HEK293 (cell line): ENCODE data around the gene NSFL1C.

Experiments
- CTCF ChIA-PET: fragments of 350-600 bp; formaldehyde crosslinking; extraction: SDS; loops from one replicate; lab custom pipeline; 2021; ENCODE audit warnings: antibody characterized with exemption; lab: Yijun Ruan, JAX
- POLR2A ChIA-PET: fragments of 300-600 bp; formaldehyde crosslinking; extraction: SDS; loops from one replicate; lab custom pipeline; 2020; ENCODE audit warnings: antibody characterized with exemption, inconsistent platforms; lab: Yijun Ruan, JAX
- H3K27ac ChIP-seq: fragments of 200-500 bp; sonication (Bioruptor generic); 2 replicates; pipeline ENCODE4 v1.5.1; 2014; ENCODE audit warnings: low read depth, low read length, control low read depth, inconsistent platforms; ENCODE audit errors: extremely low read depth
- H3K36me3 ChIP-seq, 2 experiments: fragments of 200-500 bp in 1 of 2; sonication (Bioruptor generic) in 1 of 2; 1 replicate in 1 of 2; 2 replicates in 1 of 2; pipeline ENCODE4 v1.5.1; 2014 to 2017; ENCODE audit warnings: inconsistent platforms in 2 of 2, low read length in 2 of 2; ENCODE audit not compliant: control insufficient read depth in 2 of 2, insufficient read depth in 1 of 2
- H3K4me1 ChIP-seq: fragments of 200-500 bp; sonication (Bioruptor generic); 2 replicates; pipeline ENCODE4 v1.5.1; 2014; ENCODE audit warnings: mild to moderate bottlenecking, low read length, inconsistent platforms; ENCODE audit not compliant: control insufficient read depth, insufficient read depth
- H3K4me3 ChIP-seq: 2 replicates; pipeline ENCODE4 v1.5.1; 2011; ENCODE audit warnings: low read depth, mild to moderate bottlenecking, control low read depth, low read length, moderate library complexity
- H3K9me3 ChIP-seq: fragments of 200-500 bp; sonication (Bioruptor generic); 2 replicates; pipeline ENCODE4 v1.5.1; 2014; ENCODE audit warnings: low read depth, low read length, inconsistent platforms; ENCODE audit not compliant: control insufficient read depth, insufficient read depth
- BCL11B ChIP-seq: fragments of 450-650 bp; formaldehyde crosslinking; IDR thresholded peaks from 2 replicates; pipeline ENCODE4 v1.5.1; 2016; ENCODE audit warnings: low read depth, missing biosample characterization, missing genetic modification characterization
- GFI1B ChIP-seq: fragments of 450-650 bp; formaldehyde crosslinking; IDR thresholded peaks from 2 replicates; pipeline ENCODE4 v1.5.1; 2016; ENCODE audit warnings: missing biosample characterization, missing genetic modification characterization
- GLI4 ChIP-seq: fragments of 450-650 bp; formaldehyde crosslinking; IDR thresholded peaks from 2 replicates; pipeline ENCODE4 v1.5.1; 2016; ENCODE audit warnings: missing biosample characterization, missing genetic modification characterization
- HOXA7 ChIP-seq: sonication (generic); formaldehyde crosslinking; IDR thresholded peaks from 2 replicates; pipeline ENCODE4 v1.8.1; 2022; ENCODE audit warnings: missing genetic modification reagents, borderline replicate concordance
- IKZF3 ChIP-seq: fragments of 450-650 bp; IDR thresholded peaks from 2 replicates; pipeline ENCODE4 v1.5.0; 2018; ENCODE audit warnings: missing biosample characterization, mild to moderate bottlenecking, missing genetic modification characterization, moderate library complexity
- OSR2 ChIP-seq: fragments of 450-650 bp; formaldehyde crosslinking; IDR thresholded peaks from 2 replicates; pipeline ENCODE4 v1.5.1; 2016; ENCODE audit warnings: missing biosample characterization, missing genetic modification characterization
- ZBTB17 ChIP-seq: fragments of 450-650 bp; formaldehyde crosslinking; IDR thresholded peaks from 2 replicates; pipeline ENCODE4 v1.5.1; 2016; ENCODE audit warnings: missing biosample characterization, missing genetic modification characterization
- ZBTB26 ChIP-seq: fragments of 450-650 bp; formaldehyde crosslinking; optimal IDR thresholded peaks from 2 replicates; pipeline ENCODE3; 2016; ENCODE audit warnings: missing biosample characterization, mild to moderate bottlenecking, missing genetic modification characterization
- ZNF157 ChIP-seq: fragments of 450-650 bp; formaldehyde crosslinking; IDR thresholded peaks from 2 replicates; pipeline ENCODE4 v1.5.1; 2016; ENCODE audit warnings: missing biosample characterization, missing genetic modification characterization
- ZNF184 ChIP-seq: fragments of 450-650 bp; IDR thresholded peaks from 2 replicates; pipeline ENCODE4 v1.5.1; 2018; ENCODE audit warnings: missing biosample characterization, mild to moderate bottlenecking, missing genetic modification characterization
- ZNF23 ChIP-seq: fragments of 450-650 bp; formaldehyde crosslinking; IDR thresholded peaks from 2 replicates; pipeline ENCODE4 v1.5.1; 2016; ENCODE audit warnings: missing biosample characterization, missing genetic modification characterization, borderline replicate concordance
- ZNF266 ChIP-seq: fragments of 450-650 bp; formaldehyde crosslinking; IDR thresholded peaks from 2 replicates; pipeline ENCODE4 v1.5.1; 2016; ENCODE audit warnings: missing biosample characterization, missing genetic modification characterization, low read depth
- ZNF362 ChIP-seq: fragments of 450-650 bp; formaldehyde crosslinking; IDR thresholded peaks from 2 replicates; pipeline ENCODE4 v1.5.1; 2016; ENCODE audit warnings: missing biosample characterization, missing genetic modification characterization
- ZNF398 ChIP-seq: fragments of 450-650 bp; formaldehyde crosslinking; IDR thresholded peaks from 2 replicates; pipeline ENCODE4 v1.5.1; 2017; ENCODE audit warnings: missing biosample characterization, missing genetic modification characterization
- ZNF510 ChIP-seq: fragments of 450-650 bp; formaldehyde crosslinking; IDR thresholded peaks from 2 replicates; pipeline ENCODE4 v1.5.1; 2018; ENCODE audit warnings: mild to moderate bottlenecking, missing genetic modification characterization, missing biosample characterization; ENCODE audit not compliant: insufficient replicate concordance
- ZNF529 ChIP-seq: fragments of 450-650 bp; formaldehyde crosslinking; IDR thresholded peaks from 2 replicates; pipeline ENCODE4 v1.5.1; 2017; ENCODE audit warnings: missing genetic modification characterization, missing biosample characterization; ENCODE audit not compliant: insufficient replicate concordance
- ZNF791 ChIP-seq: fragments of 450-650 bp; formaldehyde crosslinking; IDR thresholded peaks from 2 replicates; pipeline ENCODE4 v1.5.1; 2016; ENCODE audit warnings: missing biosample characterization, missing genetic modification characterization
- ZSCAN16 ChIP-seq: fragments of 450-650 bp; formaldehyde crosslinking; IDR thresholded peaks from 2 replicates; pipeline ENCODE4 v1.5.1; 2016; ENCODE audit warnings: missing biosample characterization, missing genetic modification characterization
- TF ChIP-seq, protein P1 (sequence below): sonication (generic); formaldehyde crosslinking; IDR thresholded peaks from 2 replicates; pipeline ENCODE4 v1.8.1; 2022; ENCODE audit warnings: mild to moderate bottlenecking, moderate library complexity, missing genetic modification reagents
- TF ChIP-seq, protein P2 (sequence below): fragments of 450-650 bp; formaldehyde crosslinking; IDR thresholded peaks from 2 replicates; pipeline ENCODE4 v1.5.1; 2016; ENCODE audit warnings: missing biosample characterization, missing genetic modification characterization
- TF ChIP-seq, protein P3 (sequence below): fragments of 450-650 bp; formaldehyde crosslinking; conservative IDR thresholded peaks from 2 replicates; pipeline ENCODE4 v1.5.1; 2016; ENCODE audit warnings: low read depth, missing biosample characterization, missing genetic modification characterization
- TF ChIP-seq, protein P4 (sequence below): fragments of 450-650 bp; formaldehyde crosslinking; IDR thresholded peaks from 2 replicates; pipeline ENCODE4 v1.5.1; 2017; ENCODE audit warnings: missing biosample characterization, missing genetic modification characterization

Gene NSFL1C

DNA sequence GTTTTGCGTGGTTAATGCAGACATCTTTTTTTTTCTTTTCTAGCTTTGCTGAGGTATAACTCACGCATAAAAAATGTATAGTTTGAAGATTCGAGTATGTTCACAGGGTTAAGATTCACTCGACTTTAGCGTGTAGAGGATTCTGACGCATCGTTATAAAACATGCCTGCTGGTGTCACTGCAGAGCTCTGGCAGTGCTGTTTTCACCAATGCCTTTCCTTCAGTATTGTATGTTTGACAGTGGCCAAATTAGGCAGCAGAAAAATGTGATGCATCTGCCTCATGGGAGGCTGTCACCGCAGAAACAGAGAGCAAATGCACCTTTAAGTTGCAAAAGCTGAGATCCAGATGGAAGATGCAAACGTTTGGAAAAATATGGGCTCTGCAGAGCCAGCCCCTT is 42.6 kb upstream of the NSFL1C start (continued):
- TF ChIP-seq, protein P1, sequence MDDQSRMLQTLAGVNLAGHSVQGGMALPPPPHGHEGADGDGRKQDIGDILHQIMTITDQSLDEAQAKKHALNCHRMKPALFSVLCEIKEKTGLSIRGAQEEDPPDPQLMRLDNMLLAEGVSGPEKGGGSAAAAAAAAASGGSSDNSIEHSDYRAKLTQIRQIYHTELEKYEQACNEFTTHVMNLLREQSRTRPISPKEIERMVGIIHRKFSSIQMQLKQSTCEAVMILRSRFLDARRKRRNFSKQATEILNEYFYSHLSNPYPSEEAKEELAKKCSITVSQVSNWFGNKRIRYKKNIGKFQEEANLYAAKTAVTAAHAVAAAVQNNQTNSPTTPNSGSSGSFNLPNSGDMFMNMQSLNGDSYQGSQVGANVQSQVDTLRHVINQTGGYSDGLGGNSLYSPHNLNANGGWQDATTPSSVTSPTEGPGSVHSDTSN = no peak
- no peak for TF ChIP-seq ZNF266 (tag by site-specific recombination)

- Histone ChIP-seq H3K4me3 (no peak overlapping the region), H3K4me1 (no peaks in the 10 kb centered on the region), H3K27ac (no peak overlapping the region), H3K36me3 (no peaks in the 10 kb centered on the region), H3K9me3 (no peaks in the 10 kb centered on the region)
- ChIA-PET POLR2A (no interaction called here), CTCF (interaction anchor here (1.1 to 3.1 kb wide), 6 partner anchors 8 to 226 kb away, joined by 3 to 11 read pairs (median 6); no protein-coding TSS in a partner anchor)
- TF ChIP-seq, protein P2, sequence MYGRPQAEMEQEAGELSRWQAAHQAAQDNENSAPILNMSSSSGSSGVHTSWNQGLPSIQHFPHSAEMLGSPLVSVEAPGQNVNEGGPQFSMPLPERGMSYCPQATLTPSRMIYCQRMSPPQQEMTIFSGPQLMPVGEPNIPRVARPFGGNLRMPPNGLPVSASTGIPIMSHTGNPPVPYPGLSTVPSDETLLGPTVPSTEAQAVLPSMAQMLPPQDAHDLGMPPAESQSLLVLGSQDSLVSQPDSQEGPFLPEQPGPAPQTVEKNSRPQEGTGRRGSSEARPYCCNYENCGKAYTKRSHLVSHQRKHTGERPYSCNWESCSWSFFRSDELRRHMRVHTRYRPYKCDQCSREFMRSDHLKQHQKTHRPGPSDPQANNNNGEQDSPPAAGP (tag by site-specific recombination) = no peak
- TF ChIP-seq OSR2 (no peak), ZNF184 (tag by site-specific recombination) (no peak), HOXA7 (CRISPR knock-in tag) (no peak), ZBTB26 (no peak), ZNF362 (tag by site-specific recombination) (no peak), ZNF157 (tag by site-specific recombination) (no peak), BCL11B (tag by site-specific recombination) (no peak), GFI1B (tag by site-specific recombination) (no peak), IKZF3 (tag by site-specific recombination) (no peak), ZNF529 (tag by site-specific recombination) (no peak), ZNF791 (tag by site-specific recombination) (no peak), ZNF398 (tag by site-specific recombination) (no peak), ZNF23 (tag by site-specific recombination) (no peak), ZBTB17 (tag by site-specific recombination) (no peak), ZNF510 (no peak), GLI4 (no peak), ZSCAN16 (tag by site-specific recombination) (no peak)
- TF ChIP-seq, protein P3, sequence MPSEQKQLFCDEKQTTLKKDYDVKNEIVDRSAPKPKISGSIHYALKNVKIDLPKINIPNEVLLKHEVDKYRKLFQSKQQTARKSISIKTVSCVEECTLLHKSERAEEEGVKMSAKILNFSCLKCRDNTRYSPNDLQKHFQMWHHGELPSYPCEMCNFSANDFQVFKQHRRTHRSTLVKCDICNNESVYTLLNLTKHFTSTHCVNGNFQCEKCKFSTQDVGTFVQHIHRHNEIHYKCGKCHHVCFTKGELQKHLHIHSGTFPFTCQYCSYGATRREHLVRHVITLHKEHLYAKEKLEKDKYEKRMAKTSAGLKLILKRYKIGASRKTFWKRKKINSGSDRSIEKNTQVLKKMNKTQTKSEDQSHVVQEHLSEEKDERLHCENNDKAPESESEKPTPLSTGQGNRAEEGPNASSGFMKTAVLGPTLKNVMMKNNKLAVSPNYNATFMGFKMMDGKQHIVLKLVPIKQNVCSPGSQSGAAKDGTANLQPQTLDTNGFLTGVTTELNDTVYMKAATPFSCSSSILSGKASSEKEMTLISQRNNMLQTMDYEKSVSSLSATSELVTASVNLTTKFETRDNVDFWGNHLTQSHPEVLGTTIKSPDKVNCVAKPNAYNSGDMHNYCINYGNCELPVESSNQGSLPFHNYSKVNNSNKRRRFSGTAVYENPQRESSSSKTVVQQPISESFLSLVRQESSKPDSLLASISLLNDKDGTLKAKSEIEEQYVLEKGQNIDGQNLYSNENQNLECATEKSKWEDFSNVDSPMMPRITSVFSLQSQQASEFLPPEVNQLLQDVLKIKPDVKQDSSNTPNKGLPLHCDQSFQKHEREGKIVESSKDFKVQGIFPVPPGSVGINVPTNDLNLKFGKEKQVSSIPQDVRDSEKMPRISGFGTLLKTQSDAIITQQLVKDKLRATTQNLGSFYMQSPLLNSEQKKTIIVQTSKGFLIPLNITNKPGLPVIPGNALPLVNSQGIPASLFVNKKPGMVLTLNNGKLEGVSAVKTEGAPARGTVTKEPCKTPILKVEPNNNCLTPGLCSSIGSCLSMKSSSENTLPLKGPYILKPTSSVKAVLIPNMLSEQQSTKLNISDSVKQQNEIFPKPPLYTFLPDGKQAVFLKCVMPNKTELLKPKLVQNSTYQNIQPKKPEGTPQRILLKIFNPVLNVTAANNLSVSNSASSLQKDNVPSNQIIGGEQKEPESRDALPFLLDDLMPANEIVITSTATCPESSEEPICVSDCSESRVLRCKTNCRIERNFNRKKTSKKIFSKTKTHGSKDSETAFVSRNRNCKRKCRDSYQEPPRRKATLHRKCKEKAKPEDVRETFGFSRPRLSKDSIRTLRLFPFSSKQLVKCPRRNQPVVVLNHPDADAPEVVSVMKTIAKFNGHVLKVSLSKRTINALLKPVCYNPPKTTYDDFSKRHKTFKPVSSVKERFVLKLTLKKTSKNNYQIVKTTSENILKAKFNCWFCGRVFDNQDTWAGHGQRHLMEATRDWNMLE (tag by site-specific recombination) = no peak
- TF ChIP-seq, protein P4, sequence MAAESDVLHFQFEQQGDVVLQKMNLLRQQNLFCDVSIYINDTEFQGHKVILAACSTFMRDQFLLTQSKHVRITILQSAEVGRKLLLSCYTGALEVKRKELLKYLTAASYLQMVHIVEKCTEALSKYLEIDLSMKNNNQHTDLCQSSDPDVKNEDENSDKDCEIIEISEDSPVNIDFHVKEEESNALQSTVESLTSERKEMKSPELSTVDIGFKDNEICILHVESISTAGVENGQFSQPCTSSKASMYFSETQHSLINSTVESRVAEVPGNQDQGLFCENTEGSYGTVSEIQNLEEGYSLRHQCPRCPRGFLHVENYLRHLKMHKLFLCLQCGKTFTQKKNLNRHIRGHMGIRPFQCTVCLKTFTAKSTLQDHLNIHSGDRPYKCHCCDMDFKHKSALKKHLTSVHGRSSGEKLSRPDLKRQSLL = no peak
Measured at GRCh38 chr20:1508574-1508973, 41.9 kb upstream of the NSFL1C start.
